Activated CD4-positive, alpha-beta T cell treated with anti-CD3 and anti-CD28 coated beads, Interleukin-10, Interleukin-2, amounts not matched to agents 100 ng/mL and 50 ng/mL, durations not matched to agents 16 hours and 8 hours (primary cell): ENCODE measurements around the gene JCAD.

Experiments
- DNase-seq: peaks from one replicate; pipeline ENCODE4 v3.0.0-alpha.2; 2020

Gene JCAD

GRCh38 chr10:30043476-30044270 lies 15.7 kb downstream of the JCAD start:
- no peak for DNase-seq

- no peak for DNase-seq
These were observed 16.6 kb downstream of the JCAD start for GRCh38 chr10:30042820-30043219.

- no peak for DNase-seq
These were observed 17.9 kb downstream of the JCAD start for GRCh38 chr10:30041196-30042105.

GRCh38 chr10:30040597-30040996 lies 18.8 kb downstream of the JCAD start:
- DNase-seq: no peak

GRCh38 chr10:30039988-30040387 lies 19.4 kb downstream of the JCAD start:
- DNase-seq: no peak

- DNase-seq: no peak
These were observed 19.8 kb downstream of the JCAD start for GRCh38 chr10:30039567-30039966.

GRCh38 chr10:30038781-30039536 lies 20.4 kb downstream of the JCAD start:
- no peak for DNase-seq

- DNase-seq: peak; percentile 31
These were observed 21.6 kb downstream of the JCAD start for GRCh38 chr10:30037620-30038336.

GRCh38 chr10:30036811-30037210 lies 22.6 kb downstream of the JCAD start:
- no peak for DNase-seq

GRCh38 chr10:30036341-30036740 lies 23.0 kb downstream of the JCAD start:
- DNase-seq: no peak

GRCh38 chr10:30034433-30035137 lies 24.8 kb downstream of the JCAD start:
- DNase-seq: peak; percentile 51

- no peak for DNase-seq
These were observed 27.3 kb downstream of the JCAD start for GRCh38 chr10:30032125-30032524.

- no peak for DNase-seq
These were observed 29.5 kb downstream of the JCAD start for GRCh38 chr10:30029872-30030256.

- no peak for DNase-seq
These were observed 30.1 kb downstream of the JCAD start for GRCh38 chr10:30029164-30029871.

GRCh38 chr10:30028738-30029030 lies 30.7 kb downstream of the JCAD start:
- DNase-seq: no peak

GRCh38 chr10:30028006-30028737 lies 31.2 kb downstream of the JCAD start:
- DNase-seq: peak; percentile 31

GRCh38 chr10:30027057-30028005 lies 32.1 kb downstream of the JCAD start:
- DNase-seq: peak; percentile 95

- no peak for DNase-seq
These were observed 32.8 kb downstream of the JCAD start for GRCh38 chr10:30026578-30026977.

- no peak for DNase-seq
These were observed 33.3 kb downstream of the JCAD start for GRCh38 chr10:30026080-30026479.
